Fibroblast of villous mesenchyme (primary cell): ENCODE data around the gene MORC2. TPM values are rescaled to one million over a fixed set of nuclear protein-coding genes. Genes with fewer than 3 reads are reported as not detected.

Source experiments
- DNase-seq: peaks from one replicate; pipeline ENCODE4 v3.0.0-alpha.2; 2010; ENCODE audit warnings: low read depth
- H3K4me3 ChIP-seq: 2 replicates; pipeline ENCODE4 v1.5.1; 2011; ENCODE audit warnings: low read depth, mild to moderate bottlenecking, low read length
- total RNA-seq: library from RNA; depleted of rRNA; stranded (reverse); fragments of >200 nt; gene quantifications from 2 replicates; pipeline ENCODE4 v1.2.3, GENCODE V29; 2012
- TF ChIP-seq, protein P1 (sequence below): IDR thresholded peaks from 2 replicates; pipeline ENCODE4 v1.5.1; 2012; ENCODE audit warnings: low read depth, mild to moderate bottlenecking, low read length; ENCODE audit not compliant: insufficient read depth

Gene MORC2
- total RNA-seq, 1 donor = 24.2 TPM

DNA sequence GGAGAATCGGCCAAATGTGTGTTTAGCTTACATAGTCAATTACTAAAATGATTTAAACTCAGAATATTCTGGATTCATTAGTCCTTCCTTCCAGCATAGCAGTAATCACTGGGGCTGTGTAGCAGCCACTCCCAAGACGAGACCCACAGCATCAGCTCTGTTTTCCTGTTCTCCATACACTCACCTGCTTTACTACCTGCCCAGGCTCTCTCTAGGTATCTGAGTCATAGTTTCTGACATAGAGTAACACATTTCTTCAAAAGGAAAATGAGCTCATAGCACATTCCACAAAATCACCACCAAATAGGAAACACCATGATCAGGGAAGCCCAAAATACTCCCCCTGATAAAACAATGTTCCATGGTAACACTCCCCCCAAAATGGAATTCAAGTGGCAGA is 22.9 kb downstream of the MORC2 start:
- H3K4me3 ChIP-seq = no peak overlapping the region
- DNase-seq = no peak
- TF ChIP-seq, protein P1, sequence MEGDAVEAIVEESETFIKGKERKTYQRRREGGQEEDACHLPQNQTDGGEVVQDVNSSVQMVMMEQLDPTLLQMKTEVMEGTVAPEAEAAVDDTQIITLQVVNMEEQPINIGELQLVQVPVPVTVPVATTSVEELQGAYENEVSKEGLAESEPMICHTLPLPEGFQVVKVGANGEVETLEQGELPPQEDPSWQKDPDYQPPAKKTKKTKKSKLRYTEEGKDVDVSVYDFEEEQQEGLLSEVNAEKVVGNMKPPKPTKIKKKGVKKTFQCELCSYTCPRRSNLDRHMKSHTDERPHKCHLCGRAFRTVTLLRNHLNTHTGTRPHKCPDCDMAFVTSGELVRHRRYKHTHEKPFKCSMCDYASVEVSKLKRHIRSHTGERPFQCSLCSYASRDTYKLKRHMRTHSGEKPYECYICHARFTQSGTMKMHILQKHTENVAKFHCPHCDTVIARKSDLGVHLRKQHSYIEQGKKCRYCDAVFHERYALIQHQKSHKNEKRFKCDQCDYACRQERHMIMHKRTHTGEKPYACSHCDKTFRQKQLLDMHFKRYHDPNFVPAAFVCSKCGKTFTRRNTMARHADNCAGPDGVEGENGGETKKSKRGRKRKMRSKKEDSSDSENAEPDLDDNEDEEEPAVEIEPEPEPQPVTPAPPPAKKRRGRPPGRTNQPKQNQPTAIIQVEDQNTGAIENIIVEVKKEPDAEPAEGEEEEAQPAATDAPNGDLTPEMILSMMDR = no peak

DNA sequence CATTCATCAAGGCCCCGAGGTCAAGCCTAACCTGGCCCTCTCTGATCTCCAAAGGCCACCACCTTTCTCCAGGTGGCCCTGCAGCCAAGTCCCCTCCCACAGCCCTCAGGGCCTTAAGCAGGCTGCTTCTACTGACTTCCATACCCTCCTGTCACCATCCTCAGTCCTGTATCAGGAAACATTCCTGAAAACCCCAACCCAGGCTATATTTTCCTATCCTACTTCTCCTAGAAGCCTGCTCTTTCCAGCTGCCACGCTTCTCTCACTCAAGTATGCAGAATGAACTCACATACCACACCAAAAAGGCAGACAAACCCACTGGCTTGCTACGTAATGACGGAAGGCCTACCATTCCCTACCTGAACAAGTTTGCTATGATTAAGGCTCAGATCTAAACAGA is 23.6 kb downstream of the MORC2 start:
- TF ChIP-seq, protein P1 = no peak
- DNase-seq = no peak
- no peak overlapping the region for H3K4me3 ChIP-seq

DNA sequence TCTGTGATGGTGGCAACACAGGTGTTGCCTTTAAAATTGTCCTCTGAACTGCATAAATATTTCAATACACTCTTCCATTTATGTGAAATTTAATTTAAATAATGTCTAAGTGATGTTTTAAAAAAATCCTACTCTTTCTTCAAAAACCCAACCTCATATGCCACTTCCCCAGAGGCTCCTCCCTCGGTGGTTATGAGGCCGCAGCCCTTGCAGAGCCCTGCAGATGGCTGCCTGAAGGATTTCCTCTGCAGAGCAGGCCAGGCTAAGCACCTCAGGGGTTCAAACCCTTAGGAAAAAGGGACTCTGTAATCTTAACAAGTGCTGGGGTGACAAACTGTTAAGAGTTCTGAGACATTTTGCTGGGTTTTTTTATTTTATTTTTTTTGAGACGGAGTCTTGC is 25.2 kb downstream of the MORC2 start:
- no peak overlapping the region for H3K4me3 ChIP-seq
- TF ChIP-seq, protein P1 = no peak
- DNase-seq = no peak

DNA sequence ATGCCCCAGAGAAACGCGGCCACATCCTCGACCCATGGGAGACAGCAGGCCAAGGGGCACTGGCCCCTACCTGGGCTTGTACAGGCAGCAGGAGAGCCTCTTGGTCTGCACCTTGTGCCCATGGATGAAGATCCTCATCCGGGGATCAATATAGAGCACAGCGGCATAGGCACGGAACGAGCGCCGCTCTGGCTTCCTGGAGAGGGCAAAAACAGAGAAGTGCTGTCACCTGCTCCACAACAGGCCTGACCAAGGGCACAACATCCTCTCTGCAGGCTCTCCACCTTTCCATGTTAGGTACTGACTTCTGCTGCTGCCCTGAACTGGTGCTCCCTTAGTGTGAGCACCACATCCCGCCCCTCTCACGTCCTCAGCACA is 27.2 kb downstream of the MORC2 start:
- H3K4me3 ChIP-seq = no peak overlapping the region
- no peak for DNase-seq
- TF ChIP-seq, protein P1 = no peak

DNA sequence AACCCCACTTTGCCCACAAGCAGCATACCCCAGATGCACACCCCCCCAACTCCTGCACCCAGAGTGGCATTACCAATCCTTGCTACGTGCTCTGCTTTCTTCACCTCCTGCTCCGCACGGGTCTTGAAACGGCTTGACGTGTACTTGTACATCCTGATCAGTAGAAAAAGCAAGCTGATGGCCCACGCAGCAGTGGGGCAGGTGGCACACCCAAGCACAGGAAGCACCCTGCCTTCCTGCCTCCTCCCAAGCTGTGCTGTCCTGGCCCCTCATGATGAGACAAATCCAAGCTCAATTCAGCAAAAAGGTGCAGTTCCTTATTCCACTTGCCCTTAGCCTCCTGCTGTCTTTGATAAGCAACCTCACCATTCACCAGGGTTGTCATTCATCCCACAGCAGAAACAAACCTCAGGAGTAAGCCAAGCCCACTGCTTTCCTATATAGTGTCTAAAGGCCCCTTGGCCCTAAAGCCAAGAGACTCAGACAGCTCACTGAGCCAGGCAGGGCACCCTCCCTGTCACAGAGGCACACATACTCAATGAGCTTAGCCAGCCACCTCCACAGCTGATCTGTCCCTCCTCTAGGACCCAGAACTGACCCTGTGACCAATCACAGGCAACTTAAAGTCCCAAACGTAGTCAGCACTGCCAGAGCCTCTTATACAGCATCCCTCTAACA is 27.8 kb downstream of the MORC2 start:
- H3K4me3 ChIP-seq = no peak overlapping the region
- DNase-seq = no peak
- TF ChIP-seq, protein P1 = no peak

DNA sequence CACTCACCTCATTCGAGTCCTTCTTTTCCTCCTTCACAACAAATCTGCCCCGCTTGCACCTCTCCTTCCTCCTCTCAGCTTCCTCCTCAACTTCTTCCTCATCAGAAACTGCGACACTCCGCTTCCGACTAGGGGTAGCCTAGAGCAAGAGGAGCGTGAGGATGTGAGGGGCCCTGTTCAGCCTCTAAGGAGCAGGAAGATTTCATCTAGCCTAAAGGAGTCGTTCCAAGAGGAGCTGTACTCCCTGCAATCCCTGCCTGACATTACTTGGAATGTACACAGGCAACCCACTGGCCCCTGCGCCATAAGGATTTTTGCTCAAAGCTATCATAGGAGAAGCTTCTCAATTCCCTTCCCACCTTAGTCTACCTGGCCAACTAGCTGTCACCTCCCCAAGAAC is 34.5 kb downstream of the MORC2 start:
- H3K4me3 ChIP-seq = no peak overlapping the region
- TF ChIP-seq, protein P1 = no peak
- DNase-seq = no peak

DNA sequence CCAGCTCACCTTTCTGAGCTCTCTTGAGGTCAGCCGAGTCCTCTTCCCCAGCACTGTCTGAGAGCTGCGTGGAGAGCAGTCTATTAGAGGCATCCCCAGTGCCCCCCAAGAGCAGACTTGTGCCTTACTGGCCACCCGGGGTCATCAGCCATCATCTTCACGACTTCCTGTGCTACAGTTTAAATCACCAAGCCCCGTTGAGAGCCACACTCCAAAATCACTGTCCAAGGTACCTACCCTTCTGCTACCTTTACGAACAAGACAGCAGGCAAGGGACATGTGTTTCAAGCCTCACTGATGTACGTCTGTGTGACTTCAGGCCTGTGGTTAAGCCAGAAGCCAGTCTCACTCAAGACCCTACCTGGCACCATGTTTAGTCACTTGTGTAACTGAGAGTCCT is 35.1 kb downstream of the MORC2 start:
- no peak overlapping the region for H3K4me3 ChIP-seq
- DNase-seq = no peak
- TF ChIP-seq, protein P1 = no peak
